HCT116 (cell line): Measurements from ENCODE around the gene AFAP1.

Experiments
- TF ChIP-seq, protein P1 (sequence below): IDR thresholded peaks from 2 replicates; pipeline ENCODE4 v1.6.1; 2012; ENCODE audit warnings: low read depth
- TF ChIP-seq, protein P2 (sequence below), 3 experiments: fragments of 200-600 bp in 1 of 3; sonication (generic) in 1 of 3; IDR thresholded peaks in 2 of 3; conservative IDR thresholded peaks in 1 of 3; 2 replicates each; pipeline ENCODE4 v1.5.1; 2012 to 2017; ENCODE audit warnings: low read depth in 2 of 3, low read length in 2 of 3, antibody characterized with exemption in 1 of 3, borderline replicate concordance in 1 of 3, control low read depth in 1 of 3, mild to moderate bottlenecking in 1 of 3, mixed read lengths in 1 of 3, mixed run types in 1 of 3, moderate library complexity in 1 of 3; ENCODE audit not compliant: insufficient read depth in 1 of 3

DNA sequence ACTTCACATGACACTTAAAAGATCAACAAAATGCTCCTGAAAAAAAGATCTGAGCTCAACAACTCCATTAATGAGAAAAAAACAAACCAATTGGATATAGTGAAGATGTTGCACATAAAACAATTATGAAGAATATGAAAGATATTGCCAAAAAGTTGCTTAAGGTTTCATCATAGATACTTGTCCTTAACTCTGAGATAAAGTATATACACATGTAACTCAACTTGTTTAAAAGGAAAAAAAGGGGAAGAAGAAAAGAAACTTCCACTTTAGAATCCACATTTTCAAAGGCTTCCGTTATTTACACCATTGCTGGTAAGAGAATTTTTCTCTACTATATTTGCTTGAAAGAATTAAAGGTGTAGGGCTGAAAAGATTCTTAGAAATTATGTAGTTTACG, 2.7 kb downstream of the AFAP1 start:
- TF ChIP-seq, protein P1, sequence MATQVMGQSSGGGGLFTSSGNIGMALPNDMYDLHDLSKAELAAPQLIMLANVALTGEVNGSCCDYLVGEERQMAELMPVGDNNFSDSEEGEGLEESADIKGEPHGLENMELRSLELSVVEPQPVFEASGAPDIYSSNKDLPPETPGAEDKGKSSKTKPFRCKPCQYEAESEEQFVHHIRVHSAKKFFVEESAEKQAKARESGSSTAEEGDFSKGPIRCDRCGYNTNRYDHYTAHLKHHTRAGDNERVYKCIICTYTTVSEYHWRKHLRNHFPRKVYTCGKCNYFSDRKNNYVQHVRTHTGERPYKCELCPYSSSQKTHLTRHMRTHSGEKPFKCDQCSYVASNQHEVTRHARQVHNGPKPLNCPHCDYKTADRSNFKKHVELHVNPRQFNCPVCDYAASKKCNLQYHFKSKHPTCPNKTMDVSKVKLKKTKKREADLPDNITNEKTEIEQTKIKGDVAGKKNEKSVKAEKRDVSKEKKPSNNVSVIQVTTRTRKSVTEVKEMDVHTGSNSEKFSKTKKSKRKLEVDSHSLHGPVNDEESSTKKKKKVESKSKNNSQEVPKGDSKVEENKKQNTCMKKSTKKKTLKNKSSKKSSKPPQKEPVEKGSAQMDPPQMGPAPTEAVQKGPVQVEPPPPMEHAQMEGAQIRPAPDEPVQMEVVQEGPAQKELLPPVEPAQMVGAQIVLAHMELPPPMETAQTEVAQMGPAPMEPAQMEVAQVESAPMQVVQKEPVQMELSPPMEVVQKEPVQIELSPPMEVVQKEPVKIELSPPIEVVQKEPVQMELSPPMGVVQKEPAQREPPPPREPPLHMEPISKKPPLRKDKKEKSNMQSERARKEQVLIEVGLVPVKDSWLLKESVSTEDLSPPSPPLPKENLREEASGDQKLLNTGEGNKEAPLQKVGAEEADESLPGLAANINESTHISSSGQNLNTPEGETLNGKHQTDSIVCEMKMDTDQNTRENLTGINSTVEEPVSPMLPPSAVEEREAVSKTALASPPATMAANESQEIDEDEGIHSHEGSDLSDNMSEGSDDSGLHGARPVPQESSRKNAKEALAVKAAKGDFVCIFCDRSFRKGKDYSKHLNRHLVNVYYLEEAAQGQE, result no peak
- TF ChIP-seq, protein P2, sequence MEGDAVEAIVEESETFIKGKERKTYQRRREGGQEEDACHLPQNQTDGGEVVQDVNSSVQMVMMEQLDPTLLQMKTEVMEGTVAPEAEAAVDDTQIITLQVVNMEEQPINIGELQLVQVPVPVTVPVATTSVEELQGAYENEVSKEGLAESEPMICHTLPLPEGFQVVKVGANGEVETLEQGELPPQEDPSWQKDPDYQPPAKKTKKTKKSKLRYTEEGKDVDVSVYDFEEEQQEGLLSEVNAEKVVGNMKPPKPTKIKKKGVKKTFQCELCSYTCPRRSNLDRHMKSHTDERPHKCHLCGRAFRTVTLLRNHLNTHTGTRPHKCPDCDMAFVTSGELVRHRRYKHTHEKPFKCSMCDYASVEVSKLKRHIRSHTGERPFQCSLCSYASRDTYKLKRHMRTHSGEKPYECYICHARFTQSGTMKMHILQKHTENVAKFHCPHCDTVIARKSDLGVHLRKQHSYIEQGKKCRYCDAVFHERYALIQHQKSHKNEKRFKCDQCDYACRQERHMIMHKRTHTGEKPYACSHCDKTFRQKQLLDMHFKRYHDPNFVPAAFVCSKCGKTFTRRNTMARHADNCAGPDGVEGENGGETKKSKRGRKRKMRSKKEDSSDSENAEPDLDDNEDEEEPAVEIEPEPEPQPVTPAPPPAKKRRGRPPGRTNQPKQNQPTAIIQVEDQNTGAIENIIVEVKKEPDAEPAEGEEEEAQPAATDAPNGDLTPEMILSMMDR (IDR thresholded peaks at IDR 0.05 in 2 of 3, conservative IDR thresholded peaks at IDR 0.05 in 1 of 3; ENCODE audit: borderline replicate concordance in 1 of 3, insufficient read depth in 1 of 3, low read depth in 2 of 3, low read length in 2 of 3), result no peak
